BLaER1 (cell line): Measurements from ENCODE around the gene OR6K2.
A peak's percentile ranks its signal among the peaks of the same experiment; 100 is the strongest.

Experiments used
- H3K27ac ChIP-seq: shearing (Covaris generic); formaldehyde crosslinking; 2 replicates; pipeline ENCODE4 v1.8.1; 2022
- H3K27me3 ChIP-seq: shearing (Covaris generic); formaldehyde crosslinking; 2 replicates; pipeline ENCODE4 v1.8.1; 2022
- H3K36me3 ChIP-seq: shearing (Covaris generic); formaldehyde crosslinking; 2 replicates; pipeline ENCODE4 v1.8.1; 2022
- H3K4me1 ChIP-seq: shearing (Covaris generic); formaldehyde crosslinking; 2 replicates; pipeline ENCODE4 v1.8.1; 2022
- H3K4me2 ChIP-seq: shearing (Covaris generic); formaldehyde crosslinking; 2 replicates; pipeline ENCODE4 v1.8.1; 2022
- H3K4me3 ChIP-seq: shearing (Covaris generic); formaldehyde crosslinking; 2 replicates; pipeline ENCODE4 v1.8.1; 2022
- H3K9ac ChIP-seq: shearing (Covaris generic); formaldehyde crosslinking; 2 replicates; pipeline ENCODE4 v1.8.1; 2022
- H3K9me3 ChIP-seq: shearing (Covaris generic); formaldehyde crosslinking; 2 replicates; pipeline ENCODE4 v1.8.1; 2022
- H4K20me1 ChIP-seq: shearing (Covaris generic); formaldehyde crosslinking; 2 replicates; pipeline ENCODE4 v1.8.1; 2022
- Cebpa-rat ChIP-seq: shearing (Covaris generic); IDR thresholded peaks from 2 replicates; pipeline ENCODE4 v1.8.1; 2022

The OR6K2 gene

DNA sequence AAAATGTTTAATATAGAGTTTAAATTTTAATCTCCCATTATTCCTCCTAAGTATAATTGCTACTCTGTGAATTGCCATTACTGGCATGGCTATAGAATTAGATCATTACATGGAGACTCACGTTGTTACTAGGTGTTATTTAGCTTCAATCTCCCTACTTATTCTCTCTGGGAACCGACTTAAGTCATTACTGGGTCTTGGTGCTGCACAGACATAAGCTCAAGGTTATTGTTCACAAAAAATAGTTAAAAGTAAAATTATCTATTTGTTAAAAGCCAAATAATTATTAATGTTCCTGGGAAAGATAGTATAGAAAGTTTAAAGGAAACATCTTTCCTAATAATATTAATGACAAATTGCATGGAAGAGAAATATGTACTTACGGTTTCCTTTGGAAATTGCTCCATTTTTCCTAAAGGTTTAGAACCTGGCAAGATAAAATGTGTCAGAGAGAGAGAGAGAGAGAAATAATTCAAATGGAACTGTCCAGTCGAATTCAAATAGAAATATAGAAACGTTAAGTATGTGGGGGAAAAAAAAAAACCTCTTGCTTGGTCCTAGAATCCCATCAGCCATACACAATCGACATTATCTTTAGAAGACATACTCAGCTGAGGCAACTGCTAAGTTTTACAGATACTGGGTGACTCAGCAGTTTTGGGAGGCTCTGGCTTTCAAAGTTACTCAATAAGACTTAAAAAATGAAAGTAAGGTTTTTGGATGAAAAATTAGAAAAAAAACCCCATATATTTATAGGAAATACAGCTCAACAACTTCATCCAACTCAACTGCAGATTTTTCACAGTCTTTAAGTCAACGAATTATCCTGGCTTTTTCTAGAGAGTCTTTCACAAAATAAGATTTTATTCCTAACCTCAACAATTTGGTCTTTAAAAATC is 14.1 kb downstream of the OR6K2 start, which contains the start of gene SPTA1:
SPTA1 (minus strand) TSS at position 605 of the 899 bp plus-strand sequence; CDS start at position 407, 198 bp downstream.
- Histone ChIP-seq H3K27me3 (no peaks in the 10 kb centered on the region), H3K4me3 (no peak within 1 kb of the TSS), H3K4me2 (no peak within 1 kb of the TSS), H3K9me3 (no peaks in the 10 kb centered on the region), H4K20me1 (no peaks in the 10 kb centered on the region), H3K4me1 (no peaks in the 10 kb centered on the region), H3K9ac (no peak within 1 kb of the TSS), H3K36me3 (no peaks in the 10 kb centered on the region), H3K27ac (no peak within 1 kb of the TSS)
- no peak for TF ChIP-seq Cebpa-rat

DNA sequence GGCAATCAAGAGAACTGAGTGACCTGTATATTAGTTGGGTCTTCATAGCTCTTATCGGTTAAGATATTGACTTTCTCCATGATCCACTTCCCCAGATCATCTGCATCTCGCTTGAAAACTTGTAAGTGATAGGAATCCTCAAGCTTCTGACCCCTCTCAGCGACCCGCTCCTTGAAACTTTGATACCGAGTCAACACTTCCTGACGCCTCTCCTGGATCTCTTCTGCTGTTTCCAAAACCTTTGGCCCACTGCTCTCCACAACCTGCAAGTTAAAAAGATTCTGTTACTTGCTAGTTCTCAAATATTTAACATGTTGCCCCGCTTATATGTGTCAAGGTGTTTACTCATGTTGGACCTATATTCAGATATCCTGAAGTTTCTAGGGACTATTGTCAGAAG is 15.4 kb downstream of the OR6K2 start:
- Histone ChIP-seq H3K9me3 (no peaks in the 10 kb centered on the region), H3K27ac (no peak overlapping the region), H3K27me3 (no peaks in the 10 kb centered on the region), H3K4me2 (no peak overlapping the region), H3K9ac (no peak overlapping the region), H3K4me1 (no peaks in the 10 kb centered on the region), H4K20me1 (no peaks in the 10 kb centered on the region), H3K36me3 (no peaks in the 10 kb centered on the region), H3K4me3 (no peak overlapping the region)
- no peak for TF ChIP-seq Cebpa-rat

DNA sequence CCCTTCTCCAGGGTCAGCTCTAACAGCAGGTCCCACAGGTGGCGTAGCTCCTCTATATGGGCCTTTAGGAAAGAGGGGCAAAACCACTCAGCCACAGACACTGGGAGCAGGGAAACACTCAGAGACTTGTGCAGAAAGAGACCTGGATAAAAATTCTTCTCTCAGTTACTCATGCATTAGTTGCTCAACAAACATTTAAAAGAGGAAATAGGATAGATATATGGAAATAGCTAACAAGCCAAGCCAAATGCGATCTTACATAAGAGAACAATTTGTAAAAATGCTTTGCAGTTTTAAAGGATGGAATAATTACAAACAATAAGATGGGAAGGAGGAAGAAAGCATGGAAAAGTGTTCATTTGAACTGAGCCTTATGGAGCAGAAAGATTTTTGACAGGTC is 18.8 kb downstream of the OR6K2 start:
- Histone ChIP-seq H3K9me3 (no peaks in the 10 kb centered on the region), H3K4me3 (no peak overlapping the region), H3K36me3 (no peaks in the 10 kb centered on the region), H3K27ac (no peak overlapping the region), H3K27me3 (no peaks in the 10 kb centered on the region), H3K9ac (no peak overlapping the region), H3K4me1 (no peaks in the 10 kb centered on the region), H4K20me1 (no peaks in the 10 kb centered on the region), H3K4me2 (no peak overlapping the region)
- TF ChIP-seq Cebpa-rat, result no peak

DNA sequence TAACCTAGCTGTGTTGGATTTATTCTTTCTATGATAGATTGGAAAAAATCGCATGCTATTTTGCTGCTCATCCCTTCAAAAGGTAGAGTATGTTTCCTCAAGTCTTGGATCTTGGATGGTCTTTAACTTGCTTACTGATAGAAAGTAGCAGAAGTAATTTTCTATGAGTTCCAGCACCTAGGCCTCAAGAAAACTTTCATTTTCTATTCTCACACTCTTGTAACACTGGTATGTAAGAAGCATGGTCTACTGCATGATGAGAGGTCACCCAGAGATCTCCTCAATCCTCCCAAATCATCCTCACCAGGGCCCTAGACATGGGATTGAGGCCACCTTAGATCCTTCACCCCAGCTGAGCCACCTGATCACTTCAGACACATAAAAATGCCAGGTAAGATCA is 21.2 kb downstream of the OR6K2 start:
- no peak overlapping the region for H3K4me2 ChIP-seq

DNA sequence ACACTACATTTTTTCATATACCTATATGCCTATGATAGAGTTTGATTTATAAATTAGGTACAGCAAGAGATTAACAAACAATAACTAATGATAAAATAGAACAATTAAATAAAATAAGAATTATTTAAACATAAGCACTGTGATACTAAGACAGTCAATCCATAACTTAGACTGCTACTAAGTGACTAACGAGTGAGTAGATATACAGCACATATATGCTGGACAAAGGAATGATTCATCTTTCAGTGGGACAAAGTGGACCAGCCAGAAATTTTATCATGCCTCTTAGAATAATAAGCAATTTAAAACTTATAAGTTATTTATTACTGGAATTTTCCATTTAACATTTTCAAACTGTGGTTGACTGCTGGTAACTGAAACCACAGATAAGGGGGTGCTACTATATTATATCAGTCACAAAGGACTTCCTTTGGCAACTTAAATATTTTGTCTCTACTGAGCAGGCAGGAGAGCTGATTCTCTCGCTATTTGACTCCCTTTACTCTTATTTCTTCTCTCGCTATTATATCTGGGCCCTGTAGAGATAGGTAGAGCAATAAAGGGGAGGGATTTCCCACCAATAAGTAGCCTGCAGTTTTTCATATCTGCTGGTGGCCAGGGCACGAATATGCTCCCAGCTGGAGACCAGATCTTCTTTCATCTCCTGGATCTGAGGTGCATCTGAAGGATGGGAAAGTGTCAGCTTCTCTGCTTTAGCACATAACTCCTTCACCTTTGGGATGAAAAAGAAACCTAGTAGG is 24.7 kb downstream of the OR6K2 start:
- no peak overlapping the region for H3K4me3 ChIP-seq
- H3K36me3 ChIP-seq, result no peaks in the 10 kb centered on the region
- H3K27ac ChIP-seq, result no peak overlapping the region
- TF ChIP-seq Cebpa-rat, result no peak
- no peaks in the 10 kb centered on the region for H3K27me3 ChIP-seq
- no peak overlapping the region for H3K4me2 ChIP-seq
- no peaks in the 10 kb centered on the region for H3K4me1 ChIP-seq
- no peaks in the 10 kb centered on the region for H4K20me1 ChIP-seq
- H3K9me3 ChIP-seq, result no peaks in the 10 kb centered on the region
- H3K9ac ChIP-seq, result no peak overlapping the region

More for the DNA sequence above, 21.2 kb downstream of the OR6K2 start:
- no peak overlapping the region for H3K27ac ChIP-seq
- TF ChIP-seq Cebpa-rat, result no peak
- H3K9ac ChIP-seq, result no peak overlapping the region
- no peaks in the 10 kb centered on the region for H3K9me3 ChIP-seq
- H3K36me3 ChIP-seq, result no peaks in the 10 kb centered on the region
- no peaks in the 10 kb centered on the region for H3K4me1 ChIP-seq
- no peak overlapping the region for H3K4me3 ChIP-seq
- no peaks in the 10 kb centered on the region for H3K27me3 ChIP-seq
- H4K20me1 ChIP-seq, result no peaks in the 10 kb centered on the region

DNA sequence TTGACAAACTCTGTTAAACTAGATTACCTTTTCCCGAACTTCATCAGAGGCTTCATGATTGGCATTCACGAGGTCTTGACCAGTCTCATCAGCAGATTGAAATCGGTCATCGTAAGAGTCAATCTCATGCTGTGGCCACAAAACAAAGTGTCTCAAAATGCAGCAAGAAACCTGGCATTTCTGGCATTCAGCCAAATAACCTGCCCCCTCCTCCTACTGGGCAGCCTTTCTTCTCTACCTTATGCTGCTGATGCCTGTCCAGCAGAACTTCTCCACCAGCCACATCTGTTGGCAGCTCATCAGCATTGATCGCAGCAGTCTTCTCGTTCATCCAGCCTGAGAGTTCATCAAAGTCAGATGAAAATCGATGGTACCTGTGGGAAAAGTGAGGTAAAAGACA is 26.1 kb downstream of the OR6K2 start:
- TF ChIP-seq Cebpa-rat, result no peak
- Histone ChIP-seq H3K27me3 (no peaks in the 10 kb centered on the region), H3K4me1 (no peaks in the 10 kb centered on the region), H3K9ac (no peak overlapping the region), H4K20me1 (no peaks in the 10 kb centered on the region), H3K36me3 (no peaks in the 10 kb centered on the region), H3K4me3 (no peak overlapping the region), H3K4me2 (no peak overlapping the region), H3K9me3 (no peaks in the 10 kb centered on the region), H3K27ac (no peak overlapping the region)

DNA sequence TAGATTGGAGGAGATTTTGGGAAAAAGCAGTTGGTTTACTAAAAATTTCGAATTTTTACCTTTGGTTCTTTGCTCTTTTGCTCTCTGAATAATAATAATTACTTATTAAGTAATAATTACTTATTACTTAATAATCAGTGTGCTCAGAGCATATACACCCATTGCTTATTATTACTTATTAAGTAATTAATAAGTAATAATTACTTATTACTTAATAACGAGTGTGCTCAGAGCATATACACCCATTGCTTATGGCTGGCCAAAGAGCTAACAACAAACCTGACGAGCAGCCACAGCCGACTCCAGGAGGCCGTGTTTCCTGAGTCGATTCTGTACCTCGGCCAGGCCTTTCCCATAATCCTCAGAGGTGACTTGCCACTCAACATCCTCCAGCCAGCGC is 34.4 kb downstream of the OR6K2 start:
- H3K4me2 ChIP-seq, result no peak overlapping the region
- H3K27me3 ChIP-seq, result no peaks in the 10 kb centered on the region
- H3K9me3 ChIP-seq, result no peaks in the 10 kb centered on the region
- no peak overlapping the region for H3K27ac ChIP-seq
- no peaks in the 10 kb centered on the region for H3K4me1 ChIP-seq
- TF ChIP-seq Cebpa-rat, result no peak
- no peaks in the 10 kb centered on the region for H3K36me3 ChIP-seq
- H3K4me3 ChIP-seq, result no peak overlapping the region
- no peaks in the 10 kb centered on the region for H4K20me1 ChIP-seq
- no peak overlapping the region for H3K9ac ChIP-seq

DNA sequence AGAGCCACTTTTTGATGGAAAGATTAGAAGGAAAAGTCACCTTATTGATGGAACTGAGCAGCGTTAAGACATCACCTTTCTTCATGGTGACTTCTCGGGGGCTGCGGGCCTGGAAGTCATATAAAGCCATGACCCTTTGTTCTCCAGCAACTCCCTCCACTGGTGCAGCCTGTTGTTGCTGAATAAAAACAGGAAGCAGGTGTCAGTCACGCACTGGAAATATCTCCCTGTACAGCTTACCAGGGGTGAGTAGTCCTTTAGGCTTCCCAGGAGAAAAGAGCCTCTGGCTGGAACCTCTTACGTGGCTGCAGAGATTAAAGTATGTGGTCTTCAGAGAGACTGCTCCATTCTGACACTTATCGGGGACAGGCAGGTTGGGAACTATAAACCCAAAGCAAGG is 45.9 kb downstream of the OR6K2 start:
- no peaks in the 10 kb centered on the region for H3K36me3 ChIP-seq
- peak overlapping the region; percentile 78 for H3K27ac ChIP-seq

DNA sequence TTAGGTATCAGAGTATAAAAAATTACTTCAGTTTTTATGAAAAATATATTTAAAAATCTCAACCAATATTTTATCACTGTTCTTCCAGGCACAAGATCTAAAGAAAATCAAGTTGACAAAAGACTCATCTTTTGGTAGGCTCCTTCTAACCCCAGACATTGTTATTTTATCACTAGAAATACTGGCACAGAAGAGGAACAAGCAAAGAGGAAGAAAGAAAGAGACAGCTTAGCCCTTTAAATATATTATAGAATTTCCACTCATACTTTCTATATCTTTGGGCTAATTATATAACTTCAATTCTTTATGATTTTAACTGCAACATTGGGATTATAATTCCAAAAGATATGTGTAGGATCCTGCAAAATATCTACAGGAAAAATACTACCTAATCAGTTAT is 46.4 kb downstream of the OR6K2 start:
- Histone ChIP-seq H3K4me3 (no peak overlapping the region), H3K4me2 (peak overlapping the region; percentile 67), H3K9me3 (no peaks in the 10 kb centered on the region), H3K4me1 (peaks cover 45% of the 10 kb centered on the region), H4K20me1 (no peaks in the 10 kb centered on the region), H3K36me3 (no peaks in the 10 kb centered on the region), H3K9ac (peak overlapping the region; percentile 48; the same call in 1 of the 2 replicates), H3K27me3 (no peaks in the 10 kb centered on the region), H3K27ac (peak overlapping the region; percentile 78)
- no peak for TF ChIP-seq Cebpa-rat

More for the DNA sequence above, 45.9 kb downstream of the OR6K2 start:
- no peak for TF ChIP-seq Cebpa-rat
- Histone ChIP-seq H3K9me3 (no peaks in the 10 kb centered on the region), H3K9ac (peak overlapping the region; percentile 48; the same call in 1 of the 2 replicates), H3K4me3 (no peak overlapping the region), H4K20me1 (no peaks in the 10 kb centered on the region), H3K4me1 (peaks cover 45% of the 10 kb centered on the region), H3K27me3 (no peaks in the 10 kb centered on the region), H3K4me2 (peak overlapping the region; percentile 67)
